Upper lobe of right lung (tissue), 1 donor: ENCODE results near the gene ZNF654. TPM values are rescaled to one million over a fixed set of nuclear protein-coding genes. Genes with fewer than 3 reads are reported as not detected.
A peak's percentile ranks its signal among the peaks of the same experiment; 100 is the strongest.

ENCODE experiments used
- ATAC-seq: fragments of 200-7000 bp; cut with Tn5 transposase; one replicate; pipeline ENCODE4 v1.9.1; 2020; ENCODE audit warnings: mild to moderate bottlenecking, moderate library complexity
- DNase-seq: peaks from one replicate; pipeline ENCODE4 v3.0.0-alpha.2; 2020
- H3K27ac ChIP-seq: fragments of 200-600 bp; one replicate; pipeline ENCODE4 v1.8.0; 2022
- H3K27me3 ChIP-seq: fragments of 200-600 bp; one replicate; pipeline ENCODE4 v1.8.0; 2022; ENCODE audit warnings: mild to moderate bottlenecking
- H3K36me3 ChIP-seq: fragments of 200-600 bp; one replicate; pipeline ENCODE4 v1.8.0; 2022
- H3K4me1 ChIP-seq: fragments of 200-600 bp; one replicate; pipeline ENCODE4 v1.8.0; 2022
- H3K4me3 ChIP-seq: fragments of 200-600 bp; one replicate; pipeline ENCODE4 v1.8.0; 2022; ENCODE audit warnings: mild to moderate bottlenecking
- H3K9me3 ChIP-seq: fragments of 200-600 bp; one replicate; pipeline ENCODE4 v1.8.0; 2022
- intact Hi-C: fragments of 100-400 bp; cut with DNase I; formaldehyde crosslinking; loops from one replicate; pipeline ENCODE4 v1.11.0; 2022
- total RNA-seq: library from RNA; stranded (reverse); fragmentation: NEBNext Ultra II Directional; extraction: Animal tissue kit (Norgen Biotek cat#: 25700); gene quantifications from one replicate; pipeline ENCODE4 v1.2.1, GENCODE V29; 2021
- TF ChIP-seq, protein P1 (sequence below): fragments of 200-600 bp; IDR thresholded peaks from one replicate; pipeline ENCODE4 v1.8.0; 2022; ENCODE audit warnings: antibody characterized with exemption
- donor health status: DM: no; HTN: yes; CAD: no; lungs with severe emphysema.

Gene ZNF654
- total RNA-seq, 1 donor from 2014 or later, result 20.6 TPM

DNA sequence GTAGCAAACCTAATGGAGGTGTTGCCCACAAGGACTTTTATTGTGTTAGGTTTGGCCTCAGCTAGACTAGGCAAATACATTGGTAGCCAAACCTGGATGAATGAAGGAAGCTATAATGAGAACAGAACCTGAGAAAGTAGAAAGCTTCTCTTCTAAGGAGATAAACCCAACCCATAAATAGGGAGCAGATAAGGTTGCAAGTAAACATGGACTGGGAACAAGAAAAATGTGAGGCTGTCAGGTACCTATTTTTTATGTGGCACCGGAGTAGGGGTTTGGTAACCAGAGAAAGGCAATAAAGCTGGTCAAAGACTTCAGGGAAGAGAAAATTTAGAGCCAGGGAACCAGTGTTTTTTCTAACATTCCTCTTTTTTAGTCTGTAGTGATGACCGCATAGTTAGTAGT is 25.0 kb downstream of the ZNF654 start:
- TF ChIP-seq, protein P1, sequence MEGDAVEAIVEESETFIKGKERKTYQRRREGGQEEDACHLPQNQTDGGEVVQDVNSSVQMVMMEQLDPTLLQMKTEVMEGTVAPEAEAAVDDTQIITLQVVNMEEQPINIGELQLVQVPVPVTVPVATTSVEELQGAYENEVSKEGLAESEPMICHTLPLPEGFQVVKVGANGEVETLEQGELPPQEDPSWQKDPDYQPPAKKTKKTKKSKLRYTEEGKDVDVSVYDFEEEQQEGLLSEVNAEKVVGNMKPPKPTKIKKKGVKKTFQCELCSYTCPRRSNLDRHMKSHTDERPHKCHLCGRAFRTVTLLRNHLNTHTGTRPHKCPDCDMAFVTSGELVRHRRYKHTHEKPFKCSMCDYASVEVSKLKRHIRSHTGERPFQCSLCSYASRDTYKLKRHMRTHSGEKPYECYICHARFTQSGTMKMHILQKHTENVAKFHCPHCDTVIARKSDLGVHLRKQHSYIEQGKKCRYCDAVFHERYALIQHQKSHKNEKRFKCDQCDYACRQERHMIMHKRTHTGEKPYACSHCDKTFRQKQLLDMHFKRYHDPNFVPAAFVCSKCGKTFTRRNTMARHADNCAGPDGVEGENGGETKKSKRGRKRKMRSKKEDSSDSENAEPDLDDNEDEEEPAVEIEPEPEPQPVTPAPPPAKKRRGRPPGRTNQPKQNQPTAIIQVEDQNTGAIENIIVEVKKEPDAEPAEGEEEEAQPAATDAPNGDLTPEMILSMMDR, result no peak
- no peaks in the 10 kb centered on the region for H3K27me3 ChIP-seq
- H3K27ac ChIP-seq, result no peak overlapping the region
- ATAC-seq (no peak), DNase-seq (no peak)
- H3K4me1 ChIP-seq, result no peaks in the 10 kb centered on the region
- no peak overlapping the region for H3K4me3 ChIP-seq
- H3K36me3 ChIP-seq, result peaks cover 17% of the 10 kb centered on the region
- H3K9me3 ChIP-seq, result no peaks in the 10 kb centered on the region
- intact Hi-C loops, result no loop called here

DNA sequence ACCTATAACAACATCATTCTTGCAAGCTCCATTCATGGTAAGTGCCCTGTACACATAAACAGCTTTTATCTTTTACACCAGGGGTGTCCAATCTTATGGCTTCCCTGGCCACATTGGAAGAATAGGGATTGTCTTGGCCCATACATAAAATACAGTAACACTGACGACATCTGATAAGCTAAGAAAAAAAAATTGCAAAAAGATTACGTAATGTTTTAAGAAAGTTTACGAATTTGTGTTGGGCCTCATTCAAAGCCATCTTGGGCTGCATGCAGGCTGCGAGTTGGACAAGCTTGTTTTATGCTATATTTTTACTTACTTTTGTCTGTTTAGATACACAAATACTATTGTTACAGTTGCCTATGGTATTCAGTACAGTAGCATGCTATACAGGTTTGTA is 31.6 kb downstream of the ZNF654 start:
- intact Hi-C loops, result no loop called here
- Histone ChIP-seq H3K36me3 (peaks cover 36% of the 10 kb centered on the region), H3K4me3 (no peak overlapping the region), H3K27me3 (no peaks in the 10 kb centered on the region), H3K27ac (no peak overlapping the region), H3K9me3 (no peaks in the 10 kb centered on the region), H3K4me1 (no peaks in the 10 kb centered on the region)
- TF ChIP-seq, protein P1, result no peak
- DNase-seq, result no peak
- no peak for ATAC-seq

DNA sequence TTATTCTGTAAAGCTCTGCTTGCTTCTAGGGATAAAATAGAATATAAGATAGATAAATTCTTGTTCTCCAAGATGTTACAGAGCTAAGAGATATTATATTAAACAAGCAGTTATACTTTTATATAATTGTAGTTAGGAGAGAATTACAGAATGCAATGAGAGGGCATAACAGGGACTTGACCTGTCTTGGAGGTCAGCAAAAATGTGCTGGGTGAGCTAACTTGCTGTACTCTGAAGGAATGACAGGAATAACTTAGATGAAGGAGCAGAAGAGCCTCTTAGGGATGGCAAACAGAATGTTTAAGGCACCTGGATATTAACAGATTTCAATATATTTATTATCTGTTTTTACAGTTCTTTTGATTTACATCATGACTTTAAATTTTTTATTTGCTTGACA is 33.2 kb downstream of the ZNF654 start:
- no peak overlapping the region for H3K4me3 ChIP-seq
- DNase-seq (no peak), ATAC-seq (peak; percentile 47)
- no peaks in the 10 kb centered on the region for H3K27me3 ChIP-seq
- intact Hi-C loops, result no loop called here
- no peak overlapping the region for H3K27ac ChIP-seq
- H3K4me1 ChIP-seq, result no peaks in the 10 kb centered on the region
- no peaks in the 10 kb centered on the region for H3K9me3 ChIP-seq
- peaks cover 31% of the 10 kb centered on the region for H3K36me3 ChIP-seq
- TF ChIP-seq, protein P1, result no peak

DNA sequence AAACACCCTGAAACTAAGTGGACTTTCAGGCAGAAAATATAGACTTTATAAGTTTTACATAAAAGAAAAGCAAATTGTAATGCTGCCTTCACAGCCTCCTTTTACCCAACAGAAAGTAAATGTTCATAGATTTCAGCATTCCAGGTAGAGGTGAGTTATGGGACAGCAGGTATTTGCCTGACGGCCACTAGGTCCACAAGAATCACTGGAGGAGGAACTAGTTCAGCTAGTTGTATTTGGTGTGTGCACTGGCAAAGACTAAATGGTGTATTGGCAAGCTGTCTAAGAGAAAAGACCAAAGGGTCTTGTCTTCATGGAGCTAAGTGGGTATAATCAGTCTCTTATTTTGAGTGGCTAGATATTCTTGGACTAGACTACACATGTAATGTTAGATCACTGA is 34.2 kb downstream of the ZNF654 start:
- Histone ChIP-seq H3K27ac (no peak overlapping the region), H3K4me1 (no peaks in the 10 kb centered on the region), H3K27me3 (no peaks in the 10 kb centered on the region), H3K36me3 (peaks cover 21% of the 10 kb centered on the region), H3K9me3 (no peaks in the 10 kb centered on the region), H3K4me3 (no peak overlapping the region)
- DNase-seq (no peak), ATAC-seq (no peak)
- TF ChIP-seq, protein P1, result no peak
- intact Hi-C loops, result no loop called here

- no peak for ATAC-seq
- TF ChIP-seq, protein P1, result no peak
These were observed 42.1 kb downstream of the ZNF654 start for GRCh38 chr3:88101142-88101541.

DNA sequence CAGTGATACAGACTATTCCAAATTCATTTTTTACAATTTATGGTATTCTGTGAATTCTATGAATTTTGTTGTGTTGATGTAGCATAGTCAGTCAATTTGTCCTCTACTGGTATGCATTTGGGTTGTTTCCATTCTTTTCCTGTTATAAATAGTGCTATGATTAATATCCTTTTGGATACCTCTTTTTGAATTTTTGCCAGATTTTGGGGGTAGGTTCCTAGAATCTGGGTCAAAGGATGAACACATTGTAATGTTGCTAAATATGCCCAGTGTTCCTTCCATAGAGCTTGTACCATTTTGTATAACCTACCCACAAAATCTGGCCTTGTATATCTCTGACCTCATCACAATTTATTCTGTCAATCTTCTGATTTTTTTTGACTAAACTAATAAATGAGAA is 46.3 kb downstream of the ZNF654 start:
- ATAC-seq, result no peak

More at GRCh38 chr3:88101142-88101541, 42.1 kb downstream of the ZNF654 start:
- Histone ChIP-seq H3K4me3 (no peak overlapping the region), H3K36me3 (no peaks in the 10 kb centered on the region), H3K9me3 (no peaks in the 10 kb centered on the region), H3K27ac (no peak overlapping the region), H3K4me1 (no peaks in the 10 kb centered on the region), H3K27me3 (no peaks in the 10 kb centered on the region)
- no peak for DNase-seq
- intact Hi-C loops, result no loop called here

More for the DNA sequence above, 46.3 kb downstream of the ZNF654 start:
- no peaks in the 10 kb centered on the region for H3K36me3 ChIP-seq
- no peaks in the 10 kb centered on the region for H3K4me1 ChIP-seq
- no peak overlapping the region for H3K4me3 ChIP-seq
- TF ChIP-seq, protein P1, result no peak
- H3K27ac ChIP-seq, result no peak overlapping the region
- H3K27me3 ChIP-seq, result no peaks in the 10 kb centered on the region
- H3K9me3 ChIP-seq, result no peaks in the 10 kb centered on the region
- intact Hi-C loops, result no loop called here
- no peak for DNase-seq
